ENCODE data around the gene HDAC11. TPM values are rescaled to one million over a fixed set of nuclear protein-coding genes. Genes with fewer than 3 reads are reported as not detected.

The HDAC11 gene
- total RNA-seq, 2 experiments from 2014 or later, result 0.70 to 1.2 TPM

- H3K27ac Mint-ChIP-seq, result no peak overlapping the region
- H3K4me3 Mint-ChIP-seq, result no peak overlapping the region
- H3K9me3 Mint-ChIP-seq (ENCODE audit: low read depth), result no peaks in the 10 kb centered on the region
- no peaks in the 10 kb centered on the region for H3K36me3 Mint-ChIP-seq
- CTCF ChIA-PET, result interaction anchor here (7.9 kb wide), 1 partner anchor 151 kb away, joined by 322 read pairs; no protein-coding TSS in a partner anchor
- peaks cover 8% of the 10 kb centered on the region for H3K4me1 Mint-ChIP-seq
- H3K27me3 Mint-ChIP-seq, result no peaks in the 10 kb centered on the region
- ATAC-seq (no peak), DNase-seq (no peak)
Observed at GRCh38 chr3:13500133-13500885, 20.2 kb downstream of the HDAC11 start.

GRCh38 chr3:13501056-13501455 is 20.9 kb downstream of the HDAC11 start:
- no peaks in the 10 kb centered on the region for H3K9me3 Mint-ChIP-seq (ENCODE audit: low read depth)
- no peaks in the 10 kb centered on the region for H3K36me3 Mint-ChIP-seq
- no peaks in the 10 kb centered on the region for H3K27me3 Mint-ChIP-seq
- H3K27ac Mint-ChIP-seq, result no peak overlapping the region
- no peak overlapping the region for H3K4me3 Mint-ChIP-seq
- peaks cover 8% of the 10 kb centered on the region for H3K4me1 Mint-ChIP-seq
- DNase-seq, result no peak
- ATAC-seq, result no peak
- CTCF ChIA-PET, result interaction anchor here (7.9 kb wide), 1 partner anchor 151 kb away, joined by 322 read pairs; no protein-coding TSS in a partner anchor

GRCh38 chr3:13501521-13501920 is 21.4 kb downstream of the HDAC11 start:
- Mint-ChIP-seq H3K4me3 (no peak overlapping the region), H3K36me3 (no peaks in the 10 kb centered on the region), H3K9me3 (ENCODE audit: low read depth) (no peaks in the 10 kb centered on the region), H3K4me1 (peaks cover 8% of the 10 kb centered on the region), H3K27me3 (no peaks in the 10 kb centered on the region), H3K27ac (no peak overlapping the region)
- ATAC-seq (no peak), DNase-seq (no peak)
- CTCF ChIA-PET, result interaction anchor here (7.9 kb wide), 1 partner anchor 150 kb away, joined by 322 read pairs; no protein-coding TSS in a partner anchor

GRCh38 chr3:13501958-13502790 is 22.1 kb downstream of the HDAC11 start:
- H3K36me3 Mint-ChIP-seq, result no peaks in the 10 kb centered on the region
- DNase-seq, result no peak
- peaks cover 4% of the 10 kb centered on the region for H3K4me1 Mint-ChIP-seq
- H3K27ac Mint-ChIP-seq, result no peak overlapping the region
- ATAC-seq, result no peak
- CTCF ChIA-PET, result no interaction called here
- no peaks in the 10 kb centered on the region for H3K27me3 Mint-ChIP-seq
- no peaks in the 10 kb centered on the region for H3K9me3 Mint-ChIP-seq (ENCODE audit: low read depth)
- H3K4me3 Mint-ChIP-seq, result no peak overlapping the region

GRCh38 chr3:13502791-13503060 is 22.6 kb downstream of the HDAC11 start:
- Mint-ChIP-seq H3K9me3 (ENCODE audit: low read depth) (no peaks in the 10 kb centered on the region), H3K27ac (no peak overlapping the region), H3K4me3 (no peak overlapping the region), H3K4me1 (no peaks in the 10 kb centered on the region), H3K27me3 (no peaks in the 10 kb centered on the region), H3K36me3 (no peaks in the 10 kb centered on the region)
- no peak for ATAC-seq
- CTCF ChIA-PET, result no interaction called here
- DNase-seq, result no peak

- ATAC-seq (no peak), DNase-seq (no peak)
- CTCF ChIA-PET, result interaction anchor here (1.8 kb wide), 1 partner anchor 145 kb away, joined by 5 read pairs; no protein-coding TSS in a partner anchor
- H3K9me3 Mint-ChIP-seq (ENCODE audit: low read depth), result no peaks in the 10 kb centered on the region
- no peaks in the 10 kb centered on the region for H3K36me3 Mint-ChIP-seq
- H3K27me3 Mint-ChIP-seq, result no peaks in the 10 kb centered on the region
- no peak overlapping the region for H3K27ac Mint-ChIP-seq
- no peaks in the 10 kb centered on the region for H3K4me1 Mint-ChIP-seq
- no peak overlapping the region for H3K4me3 Mint-ChIP-seq
Observed at GRCh38 chr3:13504161-13504831, 24.2 kb downstream of the HDAC11 start.

- H3K36me3 Mint-ChIP-seq, result no peaks in the 10 kb centered on the region
- no peak overlapping the region for H3K4me3 Mint-ChIP-seq
- no peaks in the 10 kb centered on the region for H3K27me3 Mint-ChIP-seq
- H3K27ac Mint-ChIP-seq, result no peak overlapping the region
- DNase-seq (no peak), ATAC-seq (no peak)
- CTCF ChIA-PET, result interaction anchor here (1.8 to 2.8 kb wide), 2 partner anchors 9 to 144 kb away, joined by 5 to 9 read pairs; no protein-coding TSS in a partner anchor
- no peaks in the 10 kb centered on the region for H3K9me3 Mint-ChIP-seq (ENCODE audit: low read depth)
- no peaks in the 10 kb centered on the region for H3K4me1 Mint-ChIP-seq
Observed at GRCh38 chr3:13505147-13506130, 25.3 kb downstream of the HDAC11 start.

GRCh38 chr3:13506239-13506638 is 26.1 kb downstream of the HDAC11 start:
- CTCF ChIA-PET, result interaction anchor here (2.8 kb wide), 1 partner anchor 10 kb away, joined by 9 read pairs; no protein-coding TSS in a partner anchor
- H3K27ac Mint-ChIP-seq, result no peak overlapping the region
- DNase-seq (no peak), ATAC-seq (no peak)
- no peaks in the 10 kb centered on the region for H3K4me1 Mint-ChIP-seq
- no peaks in the 10 kb centered on the region for H3K9me3 Mint-ChIP-seq (ENCODE audit: low read depth)
- H3K27me3 Mint-ChIP-seq, result no peaks in the 10 kb centered on the region
- H3K4me3 Mint-ChIP-seq, result no peak overlapping the region
- no peaks in the 10 kb centered on the region for H3K36me3 Mint-ChIP-seq

- no peaks in the 10 kb centered on the region for H3K36me3 Mint-ChIP-seq
Observed at GRCh38 chr3:13506680-13507079, 26.6 kb downstream of the HDAC11 start.

GRCh38 chr3:13507247-13507569 is 27.1 kb downstream of the HDAC11 start:
- Mint-ChIP-seq H3K27me3 (peaks cover 2% of the 10 kb centered on the region), H3K27ac (no peak overlapping the region), H3K36me3 (no peaks in the 10 kb centered on the region), H3K4me3 (no peak overlapping the region), H3K4me1 (no peaks in the 10 kb centered on the region), H3K9me3 (ENCODE audit: low read depth) (no peaks in the 10 kb centered on the region)
- ATAC-seq (no peak), DNase-seq (no peak)
- CTCF ChIA-PET, result interaction anchor here (2.8 kb wide), 1 partner anchor 11 kb away, joined by 9 read pairs; no protein-coding TSS in a partner anchor

More at GRCh38 chr3:13506680-13507079, 26.6 kb downstream of the HDAC11 start:
- Mint-ChIP-seq H3K27ac (no peak overlapping the region), H3K4me1 (no peaks in the 10 kb centered on the region), H3K4me3 (no peak overlapping the region), H3K9me3 (ENCODE audit: low read depth) (no peaks in the 10 kb centered on the region), H3K27me3 (no peaks in the 10 kb centered on the region)
- CTCF ChIA-PET, result interaction anchor here (2.8 kb wide), 1 partner anchor 10 kb away, joined by 9 read pairs; no protein-coding TSS in a partner anchor
- DNase-seq (no peak), ATAC-seq (no peak)

- Mint-ChIP-seq H3K36me3 (no peaks in the 10 kb centered on the region), H3K9me3 (ENCODE audit: low read depth) (no peaks in the 10 kb centered on the region), H3K27ac (no peak overlapping the region), H3K27me3 (peaks cover 2% of the 10 kb centered on the region), H3K4me1 (no peaks in the 10 kb centered on the region), H3K4me3 (no peak overlapping the region)
- CTCF ChIA-PET, result interaction anchor here (2.8 kb wide), 1 partner anchor 11 kb away, joined by 9 read pairs; no protein-coding TSS in a partner anchor
- no peak for ATAC-seq
- no peak for DNase-seq
Observed at GRCh38 chr3:13507570-13508339, 27.6 kb downstream of the HDAC11 start.

GRCh38 chr3:13508496-13508895 is 28.4 kb downstream of the HDAC11 start:
- H3K4me1 Mint-ChIP-seq, result no peaks in the 10 kb centered on the region
- DNase-seq, result no peak
- peaks cover 2% of the 10 kb centered on the region for H3K27me3 Mint-ChIP-seq
- H3K4me3 Mint-ChIP-seq, result no peak overlapping the region
- H3K36me3 Mint-ChIP-seq, result no peaks in the 10 kb centered on the region
- no peaks in the 10 kb centered on the region for H3K9me3 Mint-ChIP-seq (ENCODE audit: low read depth)
- H3K27ac Mint-ChIP-seq, result no peak overlapping the region
- ATAC-seq, result no peak
- CTCF ChIA-PET, result interaction anchor here (2.8 kb wide), 1 partner anchor 12 kb away, joined by 9 read pairs; no protein-coding TSS in a partner anchor

Data from activated CD8-positive, alpha-beta memory T cell treated with anti-CD3 and anti-CD28 coated beads, Interleukin-2, amount 10 ng/mL, durations not matched to agents 7 days and 5 days (primary cell).